ENCODE results near the gene EGLN1. TPM values are rescaled to one million over a fixed set of nuclear protein-coding genes. Genes with fewer than 3 reads are reported as not detected.

The EGLN1 gene
- total and polyA plus RNA-seq, 2 of the 8 experiments (the other 6 are each of a cell fraction or from before 2014, with no cell fraction given) = 4.0 to 6.4 TPM

DNA sequence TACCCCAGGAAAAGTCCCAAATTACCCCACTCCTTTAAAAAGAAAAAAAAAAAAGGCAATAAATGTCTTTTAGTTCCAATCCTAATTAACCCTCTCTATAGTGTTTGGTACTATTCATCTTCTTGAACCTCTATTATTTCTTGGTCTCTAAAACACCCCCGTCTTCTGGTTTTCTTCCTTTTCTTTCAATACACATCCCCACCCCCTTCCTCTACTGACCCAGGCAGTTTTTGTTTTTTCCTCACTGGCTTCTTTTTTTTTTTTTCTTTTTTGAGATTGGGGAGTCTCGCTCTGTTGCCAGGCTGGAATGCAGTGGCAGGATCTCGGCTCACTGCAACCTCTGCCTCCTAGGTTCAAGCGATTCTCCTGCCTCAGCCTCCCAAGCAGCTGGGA is 26.1 kb downstream of the EGLN1 start (continued):
- TF ChIP-seq TCF12 (IDR thresholded peaks at IDR 0.05; ENCODE audit: low read depth, low read length) (no peak), PHF8 (conservative IDR thresholded peaks at IDR 0.05; ENCODE audit: low read depth, low read length) (no peak), SRF (IDR thresholded peaks at IDR 0.05; ENCODE audit: low read depth, low read length) (no peak), FOSL1 (IDR thresholded peaks at IDR 0.05; ENCODE audit: insufficient read depth, low read depth, low read length) (no peak), BCL11A (IDR thresholded peaks at IDR 0.05; ENCODE audit: low read depth in 2 of 2, low read length in 2 of 2) (no peak), RBBP5 (IDR thresholded peaks at IDR 0.05; ENCODE audit: borderline replicate concordance, low read depth, low read length) (no peak), RFX5 (IDR thresholded peaks at IDR 0.05; ENCODE audit: borderline replicate concordance, low read depth, low read length) (no peak), YY1 (IDR thresholded peaks at IDR 0.05; ENCODE audit: low read depth, low read length) (no peak), EZH2 (IDR thresholded peaks at IDR 0.05; ENCODE audit: low read depth, low read length, severe bottlenecking) (no peak), KDM1A (IDR thresholded peaks at IDR 0.05; ENCODE audit: borderline replicate concordance, low read length) (no peak), RAD21 (IDR thresholded peaks at IDR 0.05 in 1 of 2, conservative IDR thresholded peaks at IDR 0.05 in 1 of 2; ENCODE audit: low read depth in 2 of 2, low read length in 2 of 2) (no peak), KDM4A (IDR thresholded peaks at IDR 0.05; ENCODE audit: low read depth, low read length, severe bottlenecking) (no peak), NANOG (IDR thresholded peaks at IDR 0.05; ENCODE audit: insufficient read depth, low read depth, low read length, poor library complexity, severe bottlenecking) (no peak)
- TF ChIP-seq, protein P1, sequence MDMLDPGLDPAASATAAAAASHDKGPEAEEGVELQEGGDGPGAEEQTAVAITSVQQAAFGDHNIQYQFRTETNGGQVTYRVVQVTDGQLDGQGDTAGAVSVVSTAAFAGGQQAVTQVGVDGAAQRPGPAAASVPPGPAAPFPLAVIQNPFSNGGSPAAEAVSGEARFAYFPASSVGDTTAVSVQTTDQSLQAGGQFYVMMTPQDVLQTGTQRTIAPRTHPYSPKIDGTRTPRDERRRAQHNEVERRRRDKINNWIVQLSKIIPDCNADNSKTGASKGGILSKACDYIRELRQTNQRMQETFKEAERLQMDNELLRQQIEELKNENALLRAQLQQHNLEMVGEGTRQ (IDR thresholded peaks at IDR 0.05; ENCODE audit: low read length) = no peak
- TF ChIP-seq, protein P2, sequence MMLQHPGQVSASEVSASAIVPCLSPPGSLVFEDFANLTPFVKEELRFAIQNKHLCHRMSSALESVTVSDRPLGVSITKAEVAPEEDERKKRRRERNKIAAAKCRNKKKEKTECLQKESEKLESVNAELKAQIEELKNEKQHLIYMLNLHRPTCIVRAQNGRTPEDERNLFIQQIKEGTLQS (IDR thresholded peaks at IDR 0.05; ENCODE audit: insufficient read depth, low read depth, low read length) = no peak
- TF ChIP-seq, protein P3, sequence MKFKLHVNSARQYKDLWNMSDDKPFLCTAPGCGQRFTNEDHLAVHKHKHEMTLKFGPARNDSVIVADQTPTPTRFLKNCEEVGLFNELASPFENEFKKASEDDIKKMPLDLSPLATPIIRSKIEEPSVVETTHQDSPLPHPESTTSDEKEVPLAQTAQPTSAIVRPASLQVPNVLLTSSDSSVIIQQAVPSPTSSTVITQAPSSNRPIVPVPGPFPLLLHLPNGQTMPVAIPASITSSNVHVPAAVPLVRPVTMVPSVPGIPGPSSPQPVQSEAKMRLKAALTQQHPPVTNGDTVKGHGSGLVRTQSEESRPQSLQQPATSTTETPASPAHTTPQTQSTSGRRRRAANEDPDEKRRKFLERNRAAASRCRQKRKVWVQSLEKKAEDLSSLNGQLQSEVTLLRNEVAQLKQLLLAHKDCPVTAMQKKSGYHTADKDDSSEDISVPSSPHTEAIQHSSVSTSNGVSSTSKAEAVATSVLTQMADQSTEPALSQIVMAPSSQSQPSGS (IDR thresholded peaks at IDR 0.05; ENCODE audit: low read length) = no peak

Measured in H1 (cell line).